Superior temporal gyrus (tissue), 1 donor: ENCODE measurements around the gene KCNQ2.

Source experiments
- DNase-seq: peaks from one replicate; pipeline ENCODE4 v3.0.0-alpha.2; 2016; ENCODE audit errors: extremely low spot score

The KCNQ2 gene

DNA sequence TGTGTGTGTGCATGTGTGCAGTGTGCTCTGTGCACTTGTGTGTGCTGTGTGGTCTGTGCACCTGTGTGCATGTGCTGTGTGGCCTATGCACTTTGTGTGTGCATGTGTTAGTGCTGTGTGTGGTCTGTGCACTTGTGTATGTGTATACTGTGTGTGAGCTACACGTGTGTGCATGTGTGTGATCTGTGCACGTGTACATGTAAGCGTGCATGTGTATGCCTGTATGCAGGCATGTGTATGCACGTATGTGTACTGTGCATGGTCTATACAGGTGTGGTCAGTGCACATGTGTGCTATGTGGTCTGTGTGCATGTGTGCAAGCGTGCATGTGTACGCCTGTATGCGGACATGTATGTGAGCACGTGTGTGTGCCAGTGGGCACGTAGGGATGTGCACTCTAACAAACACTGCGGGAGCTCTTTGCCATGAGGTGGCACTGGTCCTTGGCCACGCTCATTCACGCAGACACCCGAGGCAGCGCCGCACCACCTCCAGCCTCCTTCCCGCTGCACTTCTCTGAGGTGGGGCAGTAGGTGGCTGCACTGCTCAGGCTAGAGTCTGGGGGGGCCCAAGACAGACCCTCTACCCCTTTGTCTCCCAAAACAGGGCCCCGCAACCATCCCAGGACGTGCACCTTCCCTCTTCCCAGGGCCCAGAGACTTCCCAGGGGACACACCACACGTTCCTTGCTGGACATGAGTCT is 68.9 kb downstream of the KCNQ2 start:
- DNase-seq, result no peak

- DNase-seq, result no peak
These were observed 69.6 kb downstream of the KCNQ2 start for GRCh38 chr20:63402860-63403220.

GRCh38 chr20:63402181-63402859 is 70.1 kb downstream of the KCNQ2 start:
- no peak for DNase-seq

- no peak for DNase-seq
These were observed 70.9 kb downstream of the KCNQ2 start for GRCh38 chr20:63401384-63402110.

- no peak for DNase-seq
These were observed 71.8 kb downstream of the KCNQ2 start for GRCh38 chr20:63400486-63401210.

GRCh38 chr20:63399596-63400375 is 72.7 kb downstream of the KCNQ2 start:
- no peak for DNase-seq

GRCh38 chr20:63398744-63399514 is 73.5 kb downstream of the KCNQ2 start:
- DNase-seq, result no peak

GRCh38 chr20:63397946-63398450 is 74.5 kb downstream of the KCNQ2 start:
- DNase-seq, result no peak

GRCh38 chr20:63397155-63397843 is 75.2 kb downstream of the KCNQ2 start:
- DNase-seq, result no peak

DNA sequence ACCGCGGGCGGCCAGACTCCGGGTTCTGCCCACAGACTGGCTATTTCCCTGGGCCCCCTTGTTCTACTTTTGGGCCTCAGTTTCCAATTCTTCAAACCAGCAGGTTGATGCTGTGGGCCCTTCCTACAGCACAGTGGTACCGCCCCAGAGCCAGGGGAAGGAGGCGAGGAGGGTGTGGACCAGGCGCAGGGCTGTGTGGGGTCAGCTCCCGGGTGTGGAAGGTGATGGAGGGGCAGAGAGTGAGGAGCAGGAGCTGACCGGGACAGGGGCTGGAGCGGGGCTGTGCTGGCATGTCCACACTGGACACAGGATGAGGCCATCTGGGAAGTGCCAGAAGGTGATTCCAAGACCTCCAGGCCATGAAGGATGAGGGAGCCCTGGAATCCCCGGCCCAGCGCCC is 76.2 kb downstream of the KCNQ2 start:
- DNase-seq, result no peak

- DNase-seq, result no peak
These were observed 76.7 kb downstream of the KCNQ2 start for GRCh38 chr20:63395723-63396122.

GRCh38 chr20:63394920-63395455 is 77.5 kb downstream of the KCNQ2 start:
- no peak for DNase-seq

DNA sequence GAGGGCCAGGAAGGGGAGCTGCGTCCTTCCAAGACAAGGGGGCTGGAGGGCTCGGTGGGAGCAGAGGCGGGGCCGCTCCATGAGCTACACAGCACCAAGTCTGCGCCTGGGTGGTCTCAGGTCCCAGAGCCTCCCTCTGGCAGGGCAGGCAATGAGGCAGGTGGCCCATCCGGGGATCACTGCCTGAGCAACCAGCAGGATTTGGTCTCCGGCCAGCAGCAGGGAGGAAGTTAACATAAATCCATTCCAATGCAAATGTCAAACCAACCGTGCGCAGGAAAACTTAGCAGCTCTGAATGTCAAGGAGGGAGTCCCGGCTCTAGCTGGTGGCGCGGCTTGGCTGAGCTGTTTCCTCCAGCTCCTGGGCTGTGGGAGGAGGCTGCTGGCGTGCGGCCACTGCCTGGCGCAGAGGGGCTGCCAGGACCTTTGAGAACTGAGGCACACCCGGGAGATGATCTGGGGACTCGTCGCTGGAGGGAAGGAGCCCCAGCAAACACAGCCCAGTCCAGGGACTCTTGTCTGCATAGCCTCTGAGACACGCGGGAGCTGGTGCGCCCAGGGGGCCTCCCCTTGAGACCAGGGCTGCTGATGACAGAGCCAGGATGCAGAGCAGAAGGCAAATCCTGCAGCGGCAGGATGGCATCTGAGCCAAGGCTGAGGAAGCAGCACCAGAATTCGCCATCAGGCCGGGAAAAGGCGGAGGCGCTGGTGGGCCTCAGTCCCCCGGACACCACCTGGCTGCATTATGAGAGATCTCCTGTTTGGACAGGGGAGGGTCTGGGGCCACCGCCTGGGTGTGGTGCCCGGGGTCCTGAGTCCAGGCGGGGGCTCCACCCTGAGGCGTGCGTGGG is 78.2 kb downstream of the KCNQ2 start:
- no peak for DNase-seq

- DNase-seq, result no peak
These were observed 78.9 kb downstream of the KCNQ2 start for GRCh38 chr20:63393566-63393965.

DNA sequence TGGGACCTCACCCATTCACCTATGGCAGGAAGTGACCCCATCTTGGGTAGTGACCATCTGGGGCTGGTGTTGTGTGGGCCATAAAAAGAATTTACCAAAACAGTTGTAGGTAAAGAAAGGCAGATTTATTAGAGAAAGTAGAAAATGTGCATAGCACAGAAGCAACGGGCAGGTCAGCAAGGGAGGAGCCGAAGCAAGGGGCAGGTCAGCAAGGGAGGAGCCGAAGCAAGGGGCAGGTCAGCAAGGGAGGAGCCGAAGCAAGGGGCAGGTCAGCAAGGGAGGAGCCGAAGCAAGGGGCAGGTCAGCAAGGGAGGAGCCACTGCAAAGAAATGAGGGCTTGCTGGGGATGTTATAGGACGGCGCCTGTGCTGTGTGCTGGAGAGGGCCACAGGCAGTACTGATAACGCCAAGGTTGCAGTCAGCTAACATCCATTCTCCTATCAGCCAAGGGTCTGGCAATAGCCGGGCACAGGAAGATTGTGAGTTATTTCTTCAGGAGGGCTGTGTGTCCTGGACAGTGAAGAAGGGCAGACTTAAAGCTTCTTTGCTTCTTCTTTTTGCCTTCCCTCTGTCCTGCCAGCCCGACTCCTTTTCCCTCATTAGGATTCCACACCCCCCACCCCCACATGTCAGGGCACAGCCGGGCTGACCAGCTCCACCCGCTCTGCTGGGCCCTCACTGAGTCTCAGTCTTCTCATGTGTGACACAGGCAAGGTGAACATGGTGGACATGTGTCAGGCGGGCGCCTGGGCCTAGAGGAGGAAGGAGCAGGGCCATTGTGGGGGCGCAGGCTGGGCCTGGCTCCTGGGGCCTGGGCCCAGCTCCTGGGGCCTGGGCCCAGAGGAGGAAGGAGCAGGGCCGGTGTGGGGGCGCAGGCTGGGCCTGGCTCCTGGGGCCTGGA is 79.7 kb downstream of the KCNQ2 start:
- no peak for DNase-seq

DNA sequence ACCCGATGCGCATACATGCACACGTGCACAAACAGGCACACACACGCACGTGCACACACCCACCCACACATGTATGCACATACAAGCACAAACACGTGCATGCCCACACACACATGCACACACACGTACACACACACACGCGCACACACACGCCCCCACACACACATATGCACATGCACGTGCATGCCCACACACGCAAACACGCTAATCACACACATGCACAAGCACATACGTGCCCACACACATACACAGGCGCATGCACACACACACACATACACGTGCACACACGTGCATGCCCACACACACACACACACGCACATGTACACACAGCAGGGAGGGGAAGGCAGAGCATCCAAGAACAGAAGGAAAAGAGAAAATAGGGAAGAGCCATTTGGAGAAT is 84.5 kb downstream of the KCNQ2 start:
- DNase-seq, result no peak

GRCh38 chr20:63387393-63387792 is 85.1 kb downstream of the KCNQ2 start:
- no peak for DNase-seq

DNA sequence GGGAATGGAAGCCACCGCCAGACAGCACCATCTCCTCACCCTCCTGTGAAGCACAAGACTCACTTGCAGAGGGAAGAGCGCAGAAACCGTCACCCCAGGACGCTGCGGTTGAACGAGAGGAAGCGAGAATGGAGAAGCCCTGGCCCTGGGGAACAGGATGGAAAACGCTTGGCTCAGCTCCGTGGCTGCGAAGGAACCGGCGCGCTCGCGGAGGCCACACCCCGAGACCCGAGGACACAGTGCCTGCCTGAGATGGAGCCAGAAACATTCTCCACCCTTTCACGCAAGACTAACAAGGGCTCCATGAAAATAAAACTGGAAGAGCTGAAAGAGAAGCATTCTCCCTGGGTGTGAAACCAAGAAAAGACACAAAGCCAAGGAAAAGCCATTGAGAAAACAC is 86.0 kb downstream of the KCNQ2 start:
- DNase-seq, result no peak
